ENCODE data around the gene PADI4. TPM values are rescaled to one million over a fixed set of nuclear protein-coding genes. Genes with fewer than 3 reads are reported as not detected.
A peak's percentile ranks its signal among the peaks of the same experiment; 100 is the strongest.
"Not testable (repeated sequence)": the region's sequence is repeated elsewhere in the genome, so short reads cannot be mapped to it uniquely, and the experiment has no call there.

Gene PADI4
- total and polyA plus RNA-seq, 2 of the 4 experiments (the other 2 are of a cell fraction), result not detected

GRCh38 chr1:17406760-17407475 is 98.9 kb downstream of the PADI4 start:
- H3K14ac ChIP-seq (replicated peaks; ENCODE audit: low read depth, low read length); H3K27me3 ChIP-seq (ENCODE audit: control insufficient read depth, insufficient read depth, low read length); H2BK20ac ChIP-seq (ENCODE audit: low read depth, low read length); H4K8ac ChIP-seq (ENCODE audit: low read depth in 2 of 2, low read length in 2 of 2); H3K9me1 ChIP-seq (ENCODE audit: insufficient read depth, low read length); H4K5ac ChIP-seq (ENCODE audit: low read depth, low read length); H3K4me3 ChIP-seq (ENCODE audit: insufficient read depth, low read depth, low read length); POLR2A ChIA-PET (ENCODE audit: unreplicated experiment); H2AK9ac ChIP-seq (replicated peaks; ENCODE audit: low read depth, low read length, poor library complexity); H2BK5ac ChIP-seq (ENCODE audit: low read depth, low read length, poor library complexity, severe bottlenecking); H2AK5ac ChIP-seq (ENCODE audit: low read depth, low read length); ATAC-seq (ENCODE audit: low read depth); H3K4me1 ChIP-seq (ENCODE audit: control insufficient read depth, insufficient read depth, low read length); H3K18ac ChIP-seq (ENCODE audit: low read depth, low read length); CTCF ChIA-PET; H2BK120ac ChIP-seq (ENCODE audit: low read depth, low read length); H3K9me3 ChIP-seq (ENCODE audit: control insufficient read depth, insufficient read depth, low read length); H3K4me2 ChIP-seq (ENCODE audit: low read depth, low read length); H3K23ac ChIP-seq (ENCODE audit: low read depth, low read length); H3K9ac ChIP-seq (ENCODE audit: low read depth, low read length); H3K4ac ChIP-seq (ENCODE audit: low read depth, low read length); H2AFZ ChIP-seq (replicated peaks; ENCODE audit: low read length, poor library complexity); H4K91ac ChIP-seq (ENCODE audit: insufficient read depth, low read depth, low read length); H3K56ac ChIP-seq (ENCODE audit: extremely low read depth, insufficient read depth, low read length); dilution Hi-C loops (cut with HindIII; ENCODE audit: low sequenced_read_pairs, unreplicated experiment); DNase-seq; H3K27ac ChIP-seq (ENCODE audit: insufficient read depth, low read length); H2BK15ac ChIP-seq (ENCODE audit: low read depth, low read length): not testable (repeated sequence)
- in situ Hi-C loops (cut with MboI; ENCODE audit: low sequenced_read_pairs) (loop anchor here (5.0 kb wide), 2 partner anchors 280 to 345 kb away; no protein-coding TSS in a partner anchor), intact Hi-C loops (cut with micrococcal nuclease) (loop anchor here (1.0 to 5.0 kb wide), 2 partner anchors 170 to 282 kb away; no protein-coding TSS in a partner anchor)
- 80% methylated on average over 7 of the region's 16 CpGs; no CpG with 5 or more reads in 1 of the 2 experiments for WGBS, 2 experiments (ENCODE audit: extremely low coverage in 2 of 2, insufficient read length in 1 of 2)
- Histone ChIP-seq H4K20me1 (ENCODE audit: insufficient read depth, low read length) (peaks cover 14% of the 10 kb centered on the region), H3K79me1 (ENCODE audit: low read depth in 1 of 2, low read length in 2 of 2) (peaks cover 0 to 19% of the 10 kb centered on the region in 2 experiments; a peak in 2 of 4 replicates), H3K36me3 (ENCODE audit: control insufficient read depth, insufficient read depth, low read length) (peaks cover 31% of the 10 kb centered on the region)
- TSS peak; percentile 70 for BruUV-seq (replicated peaks)

DNA sequence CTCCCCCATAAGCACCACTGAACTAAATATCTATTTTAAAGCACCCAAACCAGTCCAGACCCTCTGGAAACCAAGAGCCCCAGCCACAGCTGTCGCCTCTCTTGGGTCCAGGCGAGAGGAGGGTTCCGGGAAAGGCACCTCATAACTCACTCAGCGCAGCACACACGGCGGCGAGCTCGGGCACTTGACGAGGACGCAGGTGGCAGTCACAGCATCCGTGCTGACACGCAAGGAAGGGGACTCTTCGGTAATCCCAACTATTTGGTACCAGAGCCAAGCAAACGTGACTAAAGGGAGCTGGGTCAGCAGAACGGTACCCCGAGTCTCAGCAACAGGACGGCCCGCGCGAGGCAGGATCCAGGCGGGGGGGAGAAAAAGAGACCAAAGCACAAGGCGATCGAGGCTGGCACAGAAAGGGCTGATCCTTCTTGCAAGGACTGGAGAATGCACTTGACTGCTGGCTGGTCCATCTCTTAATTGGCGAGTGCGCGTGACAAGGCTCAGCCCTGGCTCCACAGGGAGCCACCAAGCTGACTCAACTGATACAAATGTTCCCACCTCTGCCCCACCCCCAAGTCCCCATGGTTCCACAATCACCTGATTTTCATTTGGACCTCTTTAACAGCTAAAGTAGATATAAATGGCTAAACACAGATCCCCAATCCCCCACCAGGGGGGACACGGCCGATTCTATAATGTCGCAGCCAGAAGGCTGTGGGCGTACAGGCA is 100.0 kb downstream of the PADI4 start:
- H2BK5ac ChIP-seq (ENCODE audit: low read depth, low read length, poor library complexity, severe bottlenecking); ATAC-seq (ENCODE audit: low read depth); H2BK120ac ChIP-seq (ENCODE audit: low read depth, low read length); H3K4ac ChIP-seq (ENCODE audit: low read depth, low read length); H2BK15ac ChIP-seq (ENCODE audit: low read depth, low read length); dilution Hi-C loops (cut with HindIII; ENCODE audit: low sequenced_read_pairs, unreplicated experiment); H3K27me3 ChIP-seq (ENCODE audit: control insufficient read depth, insufficient read depth, low read length); H3K9ac ChIP-seq (ENCODE audit: low read depth, low read length); H3K4me2 ChIP-seq (ENCODE audit: low read depth, low read length); DNase-seq; H2AK9ac ChIP-seq (replicated peaks; ENCODE audit: low read depth, low read length, poor library complexity); H4K91ac ChIP-seq (ENCODE audit: insufficient read depth, low read depth, low read length); H3K14ac ChIP-seq (replicated peaks; ENCODE audit: low read depth, low read length); POLR2A ChIA-PET (ENCODE audit: unreplicated experiment); CTCF ChIA-PET; H4K8ac ChIP-seq (ENCODE audit: low read depth in 2 of 2, low read length in 2 of 2); H3K9me1 ChIP-seq (ENCODE audit: insufficient read depth, low read length); H2AFZ ChIP-seq (replicated peaks; ENCODE audit: low read length, poor library complexity); H2BK20ac ChIP-seq (ENCODE audit: low read depth, low read length); H3K56ac ChIP-seq (ENCODE audit: extremely low read depth, insufficient read depth, low read length); H3K18ac ChIP-seq (ENCODE audit: low read depth, low read length); BruUV-seq (replicated peaks); H3K23ac ChIP-seq (ENCODE audit: low read depth, low read length); H3K4me1 ChIP-seq (ENCODE audit: control insufficient read depth, insufficient read depth, low read length); H4K5ac ChIP-seq (ENCODE audit: low read depth, low read length); H3K9me3 ChIP-seq (ENCODE audit: control insufficient read depth, insufficient read depth, low read length); H3K27ac ChIP-seq (ENCODE audit: insufficient read depth, low read length); H3K4me3 ChIP-seq (ENCODE audit: insufficient read depth, low read depth, low read length); H2AK5ac ChIP-seq (ENCODE audit: low read depth, low read length): not testable (repeated sequence)
- intact Hi-C loops (cut with micrococcal nuclease), result loop anchor here (5.0 kb wide), 1 partner anchor 171 kb away; no protein-coding TSS in a partner anchor
- 96% methylated on average over 9 of the region's 30 CpGs; no CpG with 5 or more reads in 1 of the 2 experiments for WGBS, 2 experiments (ENCODE audit: extremely low coverage in 2 of 2, insufficient read length in 1 of 2)
- Histone ChIP-seq H4K20me1 (ENCODE audit: insufficient read depth, low read length) (peaks cover 14% of the 10 kb centered on the region), H3K79me1 (ENCODE audit: low read depth in 1 of 2, low read length in 2 of 2) (peaks cover 0 to 26% of the 10 kb centered on the region in 2 experiments; a peak in 3 of 4 replicates), H3K36me3 (ENCODE audit: control insufficient read depth, insufficient read depth, low read length) (peaks cover 41% of the 10 kb centered on the region)
- in situ Hi-C loops (cut with MboI; ENCODE audit: low sequenced_read_pairs), result loop anchor here (5.0 kb wide), 2 partner anchors 281 to 346 kb away; no protein-coding TSS in a partner anchor

Measured in IMR-90 (cell line).